WTC11 (cell line): ENCODE measurements around the gene ZNF232. TPM values are rescaled to one million over a fixed set of nuclear protein-coding genes. Genes with fewer than 3 reads are reported as not detected.

Experiments used
- ATAC-seq: fragments of 200-7000 bp; cut with Tn5 transposase; 2 replicates; pipeline ENCODE4 v1.10.0; 2021; ENCODE audit warnings: mild to moderate bottlenecking, moderate library complexity
- CTCF ChIA-PET: fragments of 300-600 bp; sonication (Branson Sonifier 250); formaldehyde crosslinking; loops from one replicate; lab custom pipeline; 2021; ENCODE audit warnings: antibody characterized with exemption; lab: Charles Lee
- POLR2A ChIA-PET: fragments of 350-600 bp; sonication (Branson Sonifier 250); formaldehyde crosslinking; loops from one replicate; lab custom pipeline; 2021; ENCODE audit warnings: antibody characterized with exemption; lab: Charles Lee
- DNase-seq: peaks from one replicate; pipeline ENCODE4 v3.0.0; 2021; ENCODE audit warnings: low spot score
- H3K27ac Mint-ChIP-seq: 2 replicates; pipeline ENCODE4 v1.8.0; 2021; ENCODE audit warnings: mixed read lengths
- H3K27me3 Mint-ChIP-seq: 2 replicates; pipeline ENCODE4 v1.8.0; 2021; ENCODE audit warnings: low read depth, mild to moderate bottlenecking, moderate library complexity, mixed read lengths
- H3K36me3 Mint-ChIP-seq: 2 replicates; pipeline ENCODE4 v1.8.0; 2021; ENCODE audit warnings: mixed read lengths
- H3K4me1 Mint-ChIP-seq: 2 replicates; pipeline ENCODE4 v1.8.0; 2022; ENCODE audit warnings: mixed read lengths
- H3K4me3 Mint-ChIP-seq: 2 replicates; pipeline ENCODE4 v1.8.0; 2021; ENCODE audit warnings: mild to moderate bottlenecking, moderate library complexity, mixed read lengths
- H3K9me3 Mint-ChIP-seq: 2 replicates; pipeline ENCODE4 v1.8.0; 2021; ENCODE audit warnings: mixed read lengths
- FOXK1 ChIP-seq: sonication (generic); formaldehyde crosslinking; IDR thresholded peaks from 2 replicates; pipeline ENCODE4 v1.8.0; 2022; ENCODE audit warnings: mild to moderate bottlenecking, moderate library complexity, missing genetic modification reagents
- NFATC4 ChIP-seq: fragments of 250-450 bp; sonication (Bioruptor Pico); IDR thresholded peaks from 2 replicates; pipeline ENCODE4 v1.9.0; 2021; ENCODE audit warnings: mild to moderate bottlenecking
- NR3C1 ChIP-seq: sonication (generic); formaldehyde crosslinking; conservative IDR thresholded peaks from 2 replicates; pipeline ENCODE4 v1.8.1; 2023; ENCODE audit warnings: low read depth, mild to moderate bottlenecking, missing genetic modification reagents
- RORB ChIP-seq: fragments of 250-450 bp; sonication (Bioruptor Pico); IDR thresholded peaks from 2 replicates; pipeline ENCODE4 v1.9.0; 2021; ENCODE audit warnings: mild to moderate bottlenecking
- SOX15 ChIP-seq: fragments of 250-450 bp; sonication (Bioruptor Pico); IDR thresholded peaks from 2 replicates; pipeline ENCODE4 v1.9.0; 2021; ENCODE audit warnings: mild to moderate bottlenecking
- SP1 ChIP-seq: sonication (generic); formaldehyde crosslinking; conservative IDR thresholded peaks from 2 replicates; pipeline ENCODE4 v1.8.1; 2022; ENCODE audit warnings: missing genetic modification reagents
- ZNF219 ChIP-seq: sonication (generic); formaldehyde crosslinking; IDR thresholded peaks from 2 replicates; pipeline ENCODE4 v1.8.0; 2023; ENCODE audit warnings: missing genetic modification reagents, mild to moderate bottlenecking, borderline replicate concordance
- ZNF317 ChIP-seq: sonication (generic); formaldehyde crosslinking; IDR thresholded peaks from 2 replicates; pipeline ENCODE4 v1.8.1; 2023; ENCODE audit warnings: low read depth, mild to moderate bottlenecking, moderate library complexity, missing genetic modification reagents, borderline replicate concordance
- ZNF416 ChIP-seq: fragments of 250-450 bp; sonication (Bioruptor Pico); IDR thresholded peaks from 2 replicates; pipeline ENCODE4 v1.9.0; 2021; ENCODE audit warnings: mild to moderate bottlenecking, inconsistent platforms
- total RNA-seq: library from RNA; stranded (reverse); gene quantifications from 3 replicates; pipeline ENCODE4 v1.2.3, GENCODE V29; 2021
- TF ChIP-seq, protein P1 (sequence below): sonication (generic); formaldehyde crosslinking; IDR thresholded peaks from 2 replicates; pipeline ENCODE4 v1.8.1; 2022; ENCODE audit warnings: mild to moderate bottlenecking, missing genetic modification reagents, moderate library complexity, borderline replicate concordance
- TF ChIP-seq, protein P2 (sequence below): sonication (generic); formaldehyde crosslinking; IDR thresholded peaks from 2 replicates; pipeline ENCODE4 v1.8.1; 2023; ENCODE audit warnings: mild to moderate bottlenecking, missing genetic modification reagents, borderline replicate concordance
- TF ChIP-seq, protein P3 (sequence below): sonication (generic); formaldehyde crosslinking; IDR thresholded peaks from 2 replicates; pipeline ENCODE4 v1.8.1; 2023; ENCODE audit warnings: mild to moderate bottlenecking, missing genetic modification reagents
- TF ChIP-seq, protein P4 (sequence below): sonication (generic); formaldehyde crosslinking; IDR thresholded peaks from 2 replicates; pipeline ENCODE4 v1.8.1; 2022; ENCODE audit warnings: mild to moderate bottlenecking, moderate library complexity, missing genetic modification reagents
- TF ChIP-seq, protein P5 (sequence below): sonication (generic); formaldehyde crosslinking; IDR thresholded peaks from 2 replicates; pipeline ENCODE4 v1.8.1; 2023; ENCODE audit warnings: mild to moderate bottlenecking, missing genetic modification reagents
- TF ChIP-seq, protein P6 (sequence below): fragments of 250-450 bp; sonication (Bioruptor Pico); IDR thresholded peaks from 2 replicates; pipeline ENCODE4 v1.9.0; 2021; ENCODE audit warnings: mild to moderate bottlenecking, borderline replicate concordance
- TF ChIP-seq, protein P7 (sequence below): sonication (generic); formaldehyde crosslinking; IDR thresholded peaks from 2 replicates; pipeline ENCODE4 v1.8.0; 2023; ENCODE audit warnings: missing genetic modification reagents, mild to moderate bottlenecking, borderline replicate concordance
- TF ChIP-seq, protein P8 (sequence below): sonication (generic); formaldehyde crosslinking; IDR thresholded peaks from 2 replicates; pipeline ENCODE4 v1.8.0; 2022; ENCODE audit warnings: mild to moderate bottlenecking, missing genetic modification reagents

Gene ZNF232
- total RNA-seq, 1 experiment from 2014 or later: 21.7 TPM

DNA sequence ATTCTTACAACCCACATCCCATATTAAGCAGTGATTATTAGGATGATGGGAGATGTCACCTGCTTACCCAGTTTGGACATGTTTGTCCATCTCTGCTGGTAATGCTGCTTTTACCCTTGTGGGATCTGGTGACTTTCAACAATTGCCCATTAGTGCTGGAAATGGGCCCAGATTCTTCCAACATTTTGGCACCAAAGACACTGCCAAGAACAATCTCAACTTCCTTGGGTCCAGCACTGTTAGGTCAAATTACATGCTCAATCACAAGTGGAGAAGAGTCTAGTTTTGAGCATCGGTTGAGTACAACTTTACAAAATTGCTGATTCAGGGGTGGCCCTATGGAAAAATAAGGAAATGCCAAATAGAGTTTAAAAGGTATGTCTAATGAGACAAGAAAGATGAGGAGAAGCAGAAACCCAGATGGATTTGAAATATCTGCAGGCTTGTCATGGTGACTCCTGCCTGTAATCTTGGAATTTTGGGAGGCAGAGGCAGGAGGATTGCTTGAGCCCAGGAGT is 46.4 kb downstream of the ZNF232 start:
- Mint-ChIP-seq H3K9me3 (no peaks in the 10 kb centered on the region), H3K27ac (no peak overlapping the region), H3K4me3 (no peak overlapping the region), H3K36me3 (no peaks in the 10 kb centered on the region), H3K27me3 (peaks cover 12% of the 10 kb centered on the region), H3K4me1 (no peaks in the 10 kb centered on the region)
- ATAC-seq: no peak
- ChIA-PET CTCF (interaction anchor here (0.6 kb wide), 1 partner anchor 13 kb away, joined by 5 read pairs; no protein-coding TSS in a partner anchor), POLR2A (no interaction called here)
- no peak for DNase-seq
- TF ChIP-seq ZNF416: no peak
- TF ChIP-seq, protein P1, sequence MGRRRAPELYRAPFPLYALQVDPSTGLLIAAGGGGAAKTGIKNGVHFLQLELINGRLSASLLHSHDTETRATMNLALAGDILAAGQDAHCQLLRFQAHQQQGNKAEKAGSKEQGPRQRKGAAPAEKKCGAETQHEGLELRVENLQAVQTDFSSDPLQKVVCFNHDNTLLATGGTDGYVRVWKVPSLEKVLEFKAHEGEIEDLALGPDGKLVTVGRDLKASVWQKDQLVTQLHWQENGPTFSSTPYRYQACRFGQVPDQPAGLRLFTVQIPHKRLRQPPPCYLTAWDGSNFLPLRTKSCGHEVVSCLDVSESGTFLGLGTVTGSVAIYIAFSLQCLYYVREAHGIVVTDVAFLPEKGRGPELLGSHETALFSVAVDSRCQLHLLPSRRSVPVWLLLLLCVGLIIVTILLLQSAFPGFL: no peak
- TF ChIP-seq SP1 (CRISPR knock-in tag): no peak
- TF ChIP-seq, protein P2, sequence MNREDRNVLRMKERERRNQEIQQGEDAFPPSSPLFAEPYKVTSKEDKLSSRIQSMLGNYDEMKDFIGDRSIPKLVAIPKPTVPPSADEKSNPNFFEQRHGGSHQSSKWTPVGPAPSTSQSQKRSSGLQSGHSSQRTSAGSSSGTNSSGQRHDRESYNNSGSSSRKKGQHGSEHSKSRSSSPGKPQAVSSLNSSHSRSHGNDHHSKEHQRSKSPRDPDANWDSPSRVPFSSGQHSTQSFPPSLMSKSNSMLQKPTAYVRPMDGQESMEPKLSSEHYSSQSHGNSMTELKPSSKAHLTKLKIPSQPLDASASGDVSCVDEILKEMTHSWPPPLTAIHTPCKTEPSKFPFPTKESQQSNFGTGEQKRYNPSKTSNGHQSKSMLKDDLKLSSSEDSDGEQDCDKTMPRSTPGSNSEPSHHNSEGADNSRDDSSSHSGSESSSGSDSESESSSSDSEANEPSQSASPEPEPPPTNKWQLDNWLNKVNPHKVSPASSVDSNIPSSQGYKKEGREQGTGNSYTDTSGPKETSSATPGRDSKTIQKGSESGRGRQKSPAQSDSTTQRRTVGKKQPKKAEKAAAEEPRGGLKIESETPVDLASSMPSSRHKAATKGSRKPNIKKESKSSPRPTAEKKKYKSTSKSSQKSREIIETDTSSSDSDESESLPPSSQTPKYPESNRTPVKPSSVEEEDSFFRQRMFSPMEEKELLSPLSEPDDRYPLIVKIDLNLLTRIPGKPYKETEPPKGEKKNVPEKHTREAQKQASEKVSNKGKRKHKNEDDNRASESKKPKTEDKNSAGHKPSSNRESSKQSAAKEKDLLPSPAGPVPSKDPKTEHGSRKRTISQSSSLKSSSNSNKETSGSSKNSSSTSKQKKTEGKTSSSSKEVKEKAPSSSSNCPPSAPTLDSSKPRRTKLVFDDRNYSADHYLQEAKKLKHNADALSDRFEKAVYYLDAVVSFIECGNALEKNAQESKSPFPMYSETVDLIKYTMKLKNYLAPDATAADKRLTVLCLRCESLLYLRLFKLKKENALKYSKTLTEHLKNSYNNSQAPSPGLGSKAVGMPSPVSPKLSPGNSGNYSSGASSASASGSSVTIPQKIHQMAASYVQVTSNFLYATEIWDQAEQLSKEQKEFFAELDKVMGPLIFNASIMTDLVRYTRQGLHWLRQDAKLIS: no peak
- TF ChIP-seq, protein P3, sequence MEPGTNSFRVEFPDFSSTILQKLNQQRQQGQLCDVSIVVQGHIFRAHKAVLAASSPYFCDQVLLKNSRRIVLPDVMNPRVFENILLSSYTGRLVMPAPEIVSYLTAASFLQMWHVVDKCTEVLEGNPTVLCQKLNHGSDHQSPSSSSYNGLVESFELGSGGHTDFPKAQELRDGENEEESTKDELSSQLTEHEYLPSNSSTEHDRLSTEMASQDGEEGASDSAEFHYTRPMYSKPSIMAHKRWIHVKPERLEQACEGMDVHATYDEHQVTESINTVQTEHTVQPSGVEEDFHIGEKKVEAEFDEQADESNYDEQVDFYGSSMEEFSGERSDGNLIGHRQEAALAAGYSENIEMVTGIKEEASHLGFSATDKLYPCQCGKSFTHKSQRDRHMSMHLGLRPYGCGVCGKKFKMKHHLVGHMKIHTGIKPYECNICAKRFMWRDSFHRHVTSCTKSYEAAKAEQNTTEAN (CRISPR knock-in tag): no peak
- no peak for TF ChIP-seq NFATC4 (CRISPR knock-in tag)
- TF ChIP-seq, protein P4, sequence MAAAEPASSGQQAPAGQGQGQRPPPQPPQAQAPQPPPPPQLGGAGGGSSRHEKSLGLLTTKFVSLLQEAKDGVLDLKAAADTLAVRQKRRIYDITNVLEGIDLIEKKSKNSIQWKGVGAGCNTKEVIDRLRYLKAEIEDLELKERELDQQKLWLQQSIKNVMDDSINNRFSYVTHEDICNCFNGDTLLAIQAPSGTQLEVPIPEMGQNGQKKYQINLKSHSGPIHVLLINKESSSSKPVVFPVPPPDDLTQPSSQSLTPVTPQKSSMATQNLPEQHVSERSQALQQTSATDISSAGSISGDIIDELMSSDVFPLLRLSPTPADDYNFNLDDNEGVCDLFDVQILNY (CRISPR knock-in tag): no peak
- TF ChIP-seq, protein P5, sequence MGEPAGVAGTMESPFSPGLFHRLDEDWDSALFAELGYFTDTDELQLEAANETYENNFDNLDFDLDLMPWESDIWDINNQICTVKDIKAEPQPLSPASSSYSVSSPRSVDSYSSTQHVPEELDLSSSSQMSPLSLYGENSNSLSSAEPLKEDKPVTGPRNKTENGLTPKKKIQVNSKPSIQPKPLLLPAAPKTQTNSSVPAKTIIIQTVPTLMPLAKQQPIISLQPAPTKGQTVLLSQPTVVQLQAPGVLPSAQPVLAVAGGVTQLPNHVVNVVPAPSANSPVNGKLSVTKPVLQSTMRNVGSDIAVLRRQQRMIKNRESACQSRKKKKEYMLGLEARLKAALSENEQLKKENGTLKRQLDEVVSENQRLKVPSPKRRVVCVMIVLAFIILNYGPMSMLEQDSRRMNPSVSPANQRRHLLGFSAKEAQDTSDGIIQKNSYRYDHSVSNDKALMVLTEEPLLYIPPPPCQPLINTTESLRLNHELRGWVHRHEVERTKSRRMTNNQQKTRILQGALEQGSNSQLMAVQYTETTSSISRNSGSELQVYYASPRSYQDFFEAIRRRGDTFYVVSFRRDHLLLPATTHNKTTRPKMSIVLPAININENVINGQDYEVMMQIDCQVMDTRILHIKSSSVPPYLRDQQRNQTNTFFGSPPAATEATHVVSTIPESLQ (CRISPR knock-in tag): no peak
- no peak for TF ChIP-seq NR3C1 (CRISPR knock-in tag)
- no peak for TF ChIP-seq SOX15 (CRISPR knock-in tag)
- no peak for TF ChIP-seq ZNF317
- TF ChIP-seq RORB: no peak
- TF ChIP-seq ZNF219 (CRISPR knock-in tag): no peak
- TF ChIP-seq, protein P6, sequence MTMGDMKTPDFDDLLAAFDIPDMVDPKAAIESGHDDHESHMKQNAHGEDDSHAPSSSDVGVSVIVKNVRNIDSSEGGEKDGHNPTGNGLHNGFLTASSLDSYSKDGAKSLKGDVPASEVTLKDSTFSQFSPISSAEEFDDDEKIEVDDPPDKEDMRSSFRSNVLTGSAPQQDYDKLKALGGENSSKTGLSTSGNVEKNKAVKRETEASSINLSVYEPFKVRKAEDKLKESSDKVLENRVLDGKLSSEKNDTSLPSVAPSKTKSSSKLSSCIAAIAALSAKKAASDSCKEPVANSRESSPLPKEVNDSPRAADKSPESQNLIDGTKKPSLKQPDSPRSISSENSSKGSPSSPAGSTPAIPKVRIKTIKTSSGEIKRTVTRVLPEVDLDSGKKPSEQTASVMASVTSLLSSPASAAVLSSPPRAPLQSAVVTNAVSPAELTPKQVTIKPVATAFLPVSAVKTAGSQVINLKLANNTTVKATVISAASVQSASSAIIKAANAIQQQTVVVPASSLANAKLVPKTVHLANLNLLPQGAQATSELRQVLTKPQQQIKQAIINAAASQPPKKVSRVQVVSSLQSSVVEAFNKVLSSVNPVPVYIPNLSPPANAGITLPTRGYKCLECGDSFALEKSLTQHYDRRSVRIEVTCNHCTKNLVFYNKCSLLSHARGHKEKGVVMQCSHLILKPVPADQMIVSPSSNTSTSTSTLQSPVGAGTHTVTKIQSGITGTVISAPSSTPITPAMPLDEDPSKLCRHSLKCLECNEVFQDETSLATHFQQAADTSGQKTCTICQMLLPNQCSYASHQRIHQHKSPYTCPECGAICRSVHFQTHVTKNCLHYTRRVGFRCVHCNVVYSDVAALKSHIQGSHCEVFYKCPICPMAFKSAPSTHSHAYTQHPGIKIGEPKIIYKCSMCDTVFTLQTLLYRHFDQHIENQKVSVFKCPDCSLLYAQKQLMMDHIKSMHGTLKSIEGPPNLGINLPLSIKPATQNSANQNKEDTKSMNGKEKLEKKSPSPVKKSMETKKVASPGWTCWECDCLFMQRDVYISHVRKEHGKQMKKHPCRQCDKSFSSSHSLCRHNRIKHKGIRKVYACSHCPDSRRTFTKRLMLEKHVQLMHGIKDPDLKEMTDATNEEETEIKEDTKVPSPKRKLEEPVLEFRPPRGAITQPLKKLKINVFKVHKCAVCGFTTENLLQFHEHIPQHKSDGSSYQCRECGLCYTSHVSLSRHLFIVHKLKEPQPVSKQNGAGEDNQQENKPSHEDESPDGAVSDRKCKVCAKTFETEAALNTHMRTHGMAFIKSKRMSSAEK (CRISPR knock-in tag): no peak
- TF ChIP-seq, protein P7, sequence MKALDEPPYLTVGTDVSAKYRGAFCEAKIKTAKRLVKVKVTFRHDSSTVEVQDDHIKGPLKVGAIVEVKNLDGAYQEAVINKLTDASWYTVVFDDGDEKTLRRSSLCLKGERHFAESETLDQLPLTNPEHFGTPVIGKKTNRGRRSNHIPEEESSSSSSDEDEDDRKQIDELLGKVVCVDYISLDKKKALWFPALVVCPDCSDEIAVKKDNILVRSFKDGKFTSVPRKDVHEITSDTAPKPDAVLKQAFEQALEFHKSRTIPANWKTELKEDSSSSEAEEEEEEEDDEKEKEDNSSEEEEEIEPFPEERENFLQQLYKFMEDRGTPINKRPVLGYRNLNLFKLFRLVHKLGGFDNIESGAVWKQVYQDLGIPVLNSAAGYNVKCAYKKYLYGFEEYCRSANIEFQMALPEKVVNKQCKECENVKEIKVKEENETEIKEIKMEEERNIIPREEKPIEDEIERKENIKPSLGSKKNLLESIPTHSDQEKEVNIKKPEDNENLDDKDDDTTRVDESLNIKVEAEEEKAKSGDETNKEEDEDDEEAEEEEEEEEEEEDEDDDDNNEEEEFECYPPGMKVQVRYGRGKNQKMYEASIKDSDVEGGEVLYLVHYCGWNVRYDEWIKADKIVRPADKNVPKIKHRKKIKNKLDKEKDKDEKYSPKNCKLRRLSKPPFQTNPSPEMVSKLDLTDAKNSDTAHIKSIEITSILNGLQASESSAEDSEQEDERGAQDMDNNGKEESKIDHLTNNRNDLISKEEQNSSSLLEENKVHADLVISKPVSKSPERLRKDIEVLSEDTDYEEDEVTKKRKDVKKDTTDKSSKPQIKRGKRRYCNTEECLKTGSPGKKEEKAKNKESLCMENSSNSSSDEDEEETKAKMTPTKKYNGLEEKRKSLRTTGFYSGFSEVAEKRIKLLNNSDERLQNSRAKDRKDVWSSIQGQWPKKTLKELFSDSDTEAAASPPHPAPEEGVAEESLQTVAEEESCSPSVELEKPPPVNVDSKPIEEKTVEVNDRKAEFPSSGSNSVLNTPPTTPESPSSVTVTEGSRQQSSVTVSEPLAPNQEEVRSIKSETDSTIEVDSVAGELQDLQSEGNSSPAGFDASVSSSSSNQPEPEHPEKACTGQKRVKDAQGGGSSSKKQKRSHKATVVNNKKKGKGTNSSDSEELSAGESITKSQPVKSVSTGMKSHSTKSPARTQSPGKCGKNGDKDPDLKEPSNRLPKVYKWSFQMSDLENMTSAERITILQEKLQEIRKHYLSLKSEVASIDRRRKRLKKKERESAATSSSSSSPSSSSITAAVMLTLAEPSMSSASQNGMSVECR (CRISPR knock-in tag): no peak
- TF ChIP-seq, protein P8, sequence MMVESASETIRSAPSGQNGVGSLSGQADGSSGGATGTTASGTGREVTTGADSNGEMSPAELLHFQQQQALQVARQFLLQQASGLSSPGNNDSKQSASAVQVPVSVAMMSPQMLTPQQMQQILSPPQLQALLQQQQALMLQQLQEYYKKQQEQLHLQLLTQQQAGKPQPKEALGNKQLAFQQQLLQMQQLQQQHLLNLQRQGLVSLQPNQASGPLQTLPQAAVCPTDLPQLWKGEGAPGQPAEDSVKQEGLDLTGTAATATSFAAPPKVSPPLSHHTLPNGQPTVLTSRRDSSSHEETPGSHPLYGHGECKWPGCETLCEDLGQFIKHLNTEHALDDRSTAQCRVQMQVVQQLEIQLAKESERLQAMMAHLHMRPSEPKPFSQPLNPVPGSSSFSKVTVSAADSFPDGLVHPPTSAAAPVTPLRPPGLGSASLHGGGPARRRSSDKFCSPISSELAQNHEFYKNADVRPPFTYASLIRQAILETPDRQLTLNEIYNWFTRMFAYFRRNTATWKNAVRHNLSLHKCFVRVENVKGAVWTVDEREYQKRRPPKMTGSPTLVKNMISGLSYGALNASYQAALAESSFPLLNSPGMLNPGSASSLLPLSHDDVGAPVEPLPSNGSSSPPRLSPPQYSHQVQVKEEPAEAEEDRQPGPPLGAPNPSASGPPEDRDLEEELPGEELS (CRISPR knock-in tag): no peak
- no peak for TF ChIP-seq FOXK1 (CRISPR knock-in tag)
